DND-41 (cell line): ENCODE measurements around the gene TUBGCP3.

Experiments used
- ATAC-seq: fragments of 200-7000 bp; cut with Tn5 transposase; 3 replicates; pipeline ENCODE4 v1.9.1; 2021; ENCODE audit warnings: low read depth; ENCODE audit not compliant: insufficient read depth
- DNase-seq: peaks from one replicate; pipeline ENCODE4 v3.0.0-alpha.2; 2020
- H2AFZ ChIP-seq: 2 replicates; pipeline ENCODE4 v1.6.0; 2012; ENCODE audit warnings: low read depth, low read length
- H3K27ac ChIP-seq: 2 replicates; pipeline ENCODE4 v1.5.1; 2012; ENCODE audit warnings: low read length, inconsistent platforms
- H3K27me3 ChIP-seq: fragments of 200-600 bp; sonication (generic); 2 replicates; pipeline ENCODE4 v1.6.0; 2012; ENCODE audit warnings: low read length, mild to moderate bottlenecking, inconsistent platforms; ENCODE audit not compliant: insufficient read depth, poor library complexity
- H3K36me3 ChIP-seq: 2 replicates; pipeline ENCODE4 v1.5.1; 2012; ENCODE audit warnings: low read length, inconsistent platforms; ENCODE audit not compliant: insufficient read depth
- H3K4me1 ChIP-seq: 2 replicates; pipeline ENCODE4 v1.5.1; 2012; ENCODE audit warnings: mild to moderate bottlenecking, low read length; ENCODE audit not compliant: insufficient read depth
- H3K4me2 ChIP-seq: 2 replicates; pipeline ENCODE4 v1.6.0; 2012; ENCODE audit warnings: mild to moderate bottlenecking, moderate library complexity, low read length, inconsistent platforms; ENCODE audit not compliant: insufficient read depth
- H3K4me3 ChIP-seq, 2 experiments: fragments of 200-600 bp in 1 of 2; shearing (Covaris generic) in 1 of 2; 2 replicates each; pipeline ENCODE4 v1.5.1; 2012 to 2016; ENCODE audit warnings: inconsistent platforms in 2 of 2, low read length in 2 of 2, mild to moderate bottlenecking in 2 of 2, low read depth in 1 of 2, moderate library complexity in 1 of 2
- H3K79me2 ChIP-seq: 2 replicates; pipeline ENCODE4 v1.6.0; 2012; ENCODE audit warnings: low read length, inconsistent platforms; ENCODE audit not compliant: insufficient read depth
- H3K9ac ChIP-seq: 2 replicates; pipeline ENCODE4 v1.6.0; 2012; ENCODE audit warnings: low read depth, mild to moderate bottlenecking, inconsistent platforms, low read length, moderate library complexity
- H3K9me3 ChIP-seq: 2 replicates; pipeline ENCODE4 v1.5.1; 2012; ENCODE audit warnings: low read length, moderate library complexity, mild to moderate bottlenecking, inconsistent platforms; ENCODE audit not compliant: insufficient read depth, severe bottlenecking
- H4K20me1 ChIP-seq: 2 replicates; pipeline ENCODE4 v1.6.0; 2012; ENCODE audit warnings: low read length; ENCODE audit not compliant: insufficient read depth
- CTCF ChIP-seq: IDR thresholded peaks from 2 replicates; pipeline ENCODE4 v1.5.1; 2012; ENCODE audit warnings: borderline replicate concordance, low read length, moderate library complexity, mild to moderate bottlenecking; ENCODE audit not compliant: poor library complexity, severe bottlenecking; ENCODE audit errors: extremely low read depth
- EZH2 ChIP-seq: IDR thresholded peaks from 3 replicates; pipeline ENCODE4 v1.6.1; 2012; ENCODE audit warnings: borderline replicate concordance, low read depth, mild to moderate bottlenecking, moderate library complexity, low read length, inconsistent platforms; ENCODE audit not compliant: severe bottlenecking

The TUBGCP3 gene

DNA sequence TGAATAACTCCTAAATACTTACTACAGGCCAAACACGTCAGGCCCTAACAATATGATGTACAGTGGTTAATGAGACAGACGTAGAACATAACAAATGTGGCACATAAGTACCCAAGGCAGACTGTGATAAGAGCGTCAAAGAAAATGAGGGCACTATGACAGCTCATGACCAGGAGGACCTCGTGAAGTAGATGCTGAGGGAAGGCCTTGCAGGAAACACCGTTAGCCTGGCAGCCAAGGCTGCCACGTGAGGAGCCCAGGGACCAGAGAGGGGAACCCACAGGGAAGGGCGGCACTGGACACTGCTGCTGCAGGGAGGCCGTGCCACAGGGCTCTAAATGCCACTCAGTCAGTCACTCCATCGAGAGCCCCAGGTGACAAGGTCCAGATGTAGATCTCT, 5.7 kb downstream of the TUBGCP3 start:
- H3K9me3 ChIP-seq: no peaks in the 10 kb centered on the region
- ATAC-seq: no peak
- peaks cover 33% of the 10 kb centered on the region for H3K4me1 ChIP-seq
- H3K27ac ChIP-seq: no peak overlapping the region
- no peak for DNase-seq
- peaks cover 98% of the 10 kb centered on the region for H3K79me2 ChIP-seq
- H3K4me2 ChIP-seq: peak overlapping the region; percentile 34; the same call in 1 of the 2 replicates
- H3K4me3 ChIP-seq: no peak overlapping the region
- H3K36me3 ChIP-seq: peaks cover 22% of the 10 kb centered on the region
- TF ChIP-seq EZH2 (no peak), CTCF (no peak)
- H3K9ac ChIP-seq: no peak overlapping the region
- H2AFZ ChIP-seq: no peak overlapping the region
- H4K20me1 ChIP-seq: peaks cover 72% of the 10 kb centered on the region
- no peaks in the 10 kb centered on the region for H3K27me3 ChIP-seq

DNA sequence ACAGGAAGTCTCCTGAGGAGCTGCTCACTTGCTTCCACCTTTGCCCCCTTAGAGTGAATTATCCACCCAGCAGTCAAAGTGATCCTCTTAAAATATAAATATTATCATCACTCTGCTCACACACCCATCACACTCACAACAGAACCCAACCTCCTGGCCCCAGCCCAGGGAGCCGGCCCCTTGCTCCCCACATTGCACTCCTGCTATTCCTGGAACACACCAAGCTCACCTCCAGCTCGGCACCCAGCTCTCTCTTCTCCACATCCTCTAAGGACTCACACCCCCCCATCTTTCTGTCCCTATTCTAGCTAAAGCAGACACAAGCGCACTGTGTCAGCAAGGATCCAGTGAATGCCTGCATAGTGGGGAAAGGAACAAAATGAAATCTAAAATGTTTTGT, 7.0 kb downstream of the TUBGCP3 start:
- no peaks in the 10 kb centered on the region for H3K9me3 ChIP-seq
- H3K27me3 ChIP-seq: no peaks in the 10 kb centered on the region
- H3K4me3 ChIP-seq: no peak overlapping the region
- H3K4me2 ChIP-seq: no peak overlapping the region
- peaks cover 22% of the 10 kb centered on the region for H3K36me3 ChIP-seq
- DNase-seq (no peak), ATAC-seq (no peak)
- H2AFZ ChIP-seq: no peak overlapping the region
- H3K4me1 ChIP-seq: peaks cover 27% of the 10 kb centered on the region
- H3K79me2 ChIP-seq: peaks cover 98% of the 10 kb centered on the region
- no peak for TF ChIP-seq EZH2
- no peak for TF ChIP-seq CTCF
- H4K20me1 ChIP-seq: peaks cover 76% of the 10 kb centered on the region
- H3K27ac ChIP-seq: no peak overlapping the region
- H3K9ac ChIP-seq: no peak overlapping the region

GRCh38 chr13:112580211-112580610, 7.7 kb downstream of the TUBGCP3 start:
- H3K9ac ChIP-seq: no peak overlapping the region
- peaks cover 98% of the 10 kb centered on the region for H3K79me2 ChIP-seq
- TF ChIP-seq CTCF: no peak
- TF ChIP-seq EZH2: no peak
- H2AFZ ChIP-seq: no peak overlapping the region
- no peaks in the 10 kb centered on the region for H3K9me3 ChIP-seq
- H4K20me1 ChIP-seq: peaks cover 83% of the 10 kb centered on the region
- H3K27ac ChIP-seq: no peak overlapping the region
- H3K27me3 ChIP-seq: no peaks in the 10 kb centered on the region
- H3K4me1 ChIP-seq: peaks cover 29% of the 10 kb centered on the region
- DNase-seq (no peak), ATAC-seq (no peak)
- peaks cover 22% of the 10 kb centered on the region for H3K36me3 ChIP-seq
- no peak overlapping the region for H3K4me2 ChIP-seq
- no peak overlapping the region for H3K4me3 ChIP-seq
